RPMI7951 (cell line): ENCODE measurements around the gene PHF24. TPM values are rescaled to one million over a fixed set of nuclear protein-coding genes. Genes with fewer than 3 reads are reported as not detected.
"Not testable (repeated sequence)": the region's sequence is repeated elsewhere in the genome, so short reads cannot be mapped to it uniquely, and the experiment has no call there.

Experiments
- DNase-seq: peaks from one replicate; pipeline ENCODE4 v3.0.0-alpha.2; 2012; ENCODE audit warnings: low read depth
- total RNA-seq: library from RNA; depleted of rRNA; stranded (reverse); fragments of >200 nt; shearing (Covaris generic); gene quantifications from 2 replicates; pipeline ENCODE4 v1.2.3, GENCODE V29; 2014; rRNA removed

The PHF24 gene
- total RNA-seq, 1 experiment from 2014 or later: not detected

DNA sequence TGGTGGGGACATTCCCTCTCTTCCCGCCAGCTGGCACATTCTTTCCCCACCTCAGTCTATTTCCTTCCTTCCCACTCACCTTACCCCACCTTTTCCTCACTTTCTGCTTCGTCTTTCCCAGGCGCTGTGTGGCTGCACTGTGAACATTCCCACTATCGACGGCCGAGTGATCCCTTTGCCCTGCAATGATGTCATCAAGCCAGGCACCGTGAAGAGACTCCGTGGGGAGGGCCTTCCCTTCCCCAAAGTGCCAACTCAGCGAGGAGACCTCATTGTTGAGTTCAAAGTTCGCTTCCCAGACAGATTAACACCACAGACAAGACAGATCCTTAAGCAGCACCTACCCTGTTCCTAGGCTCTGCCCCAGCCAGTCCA, 38.8 kb downstream of the PHF24 start:
- DNase-seq: no peak

DNA sequence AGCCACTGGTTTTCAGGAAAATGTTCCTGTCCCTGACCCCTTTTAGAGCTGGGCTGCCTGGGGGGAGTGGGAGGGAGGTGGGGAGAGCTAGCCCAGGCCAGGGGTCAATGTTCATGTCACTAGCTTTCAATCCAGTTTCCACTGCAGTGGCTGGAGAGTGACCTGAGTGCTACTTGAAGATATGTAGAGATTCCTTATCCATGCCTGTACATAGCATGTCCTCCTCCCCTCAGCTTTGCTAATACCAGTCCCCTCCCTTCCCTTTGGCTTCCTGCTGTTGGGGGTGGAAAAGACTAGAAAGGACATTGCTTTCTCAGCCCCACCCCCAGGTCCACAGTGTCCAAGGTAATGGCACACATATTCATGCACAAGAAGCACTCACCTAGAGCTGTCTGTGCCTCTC, 39.3 kb downstream of the PHF24 start:
- DNase-seq: no peak

DNA sequence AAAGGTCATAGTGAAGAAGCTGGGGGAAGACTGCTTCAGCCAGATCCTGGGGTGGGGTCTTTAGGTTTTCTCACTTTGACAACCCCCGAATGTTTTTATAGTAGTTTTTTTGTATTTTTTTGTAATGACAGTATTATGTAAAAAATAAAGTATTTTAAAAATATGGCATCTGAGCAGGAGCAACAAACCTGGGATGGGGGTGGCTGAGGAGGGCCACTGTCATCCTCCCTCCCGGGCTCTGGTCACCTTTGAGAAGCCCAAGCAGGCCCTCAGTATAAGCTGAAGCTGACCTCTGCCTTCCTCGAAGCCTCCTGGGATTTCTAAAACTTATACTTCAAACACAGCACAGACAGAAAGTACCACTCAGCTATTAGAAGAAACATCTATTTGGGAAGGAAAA, 40.2 kb downstream of the PHF24 start:
- no peak for DNase-seq

DNA sequence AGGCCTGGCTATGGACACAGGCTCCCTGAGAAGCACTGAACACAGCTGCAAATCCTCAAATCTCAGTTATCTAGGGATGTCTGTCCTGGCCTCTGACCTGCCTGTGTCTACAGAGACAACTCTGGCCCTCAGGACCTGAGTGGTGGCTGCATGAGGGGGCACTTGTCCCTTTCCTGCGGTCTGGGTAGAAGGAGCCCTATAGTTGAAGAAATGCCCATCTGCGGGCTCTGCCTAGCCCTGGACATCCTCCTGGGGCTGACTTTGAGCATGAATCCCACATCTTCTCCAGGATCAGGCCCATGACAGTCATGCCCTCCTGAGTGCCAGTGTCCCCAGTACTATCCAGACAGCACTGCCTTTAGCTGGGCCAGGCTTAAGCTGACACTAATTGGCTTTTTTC, 41.5 kb downstream of the PHF24 start:
- DNase-seq: no peak

DNA sequence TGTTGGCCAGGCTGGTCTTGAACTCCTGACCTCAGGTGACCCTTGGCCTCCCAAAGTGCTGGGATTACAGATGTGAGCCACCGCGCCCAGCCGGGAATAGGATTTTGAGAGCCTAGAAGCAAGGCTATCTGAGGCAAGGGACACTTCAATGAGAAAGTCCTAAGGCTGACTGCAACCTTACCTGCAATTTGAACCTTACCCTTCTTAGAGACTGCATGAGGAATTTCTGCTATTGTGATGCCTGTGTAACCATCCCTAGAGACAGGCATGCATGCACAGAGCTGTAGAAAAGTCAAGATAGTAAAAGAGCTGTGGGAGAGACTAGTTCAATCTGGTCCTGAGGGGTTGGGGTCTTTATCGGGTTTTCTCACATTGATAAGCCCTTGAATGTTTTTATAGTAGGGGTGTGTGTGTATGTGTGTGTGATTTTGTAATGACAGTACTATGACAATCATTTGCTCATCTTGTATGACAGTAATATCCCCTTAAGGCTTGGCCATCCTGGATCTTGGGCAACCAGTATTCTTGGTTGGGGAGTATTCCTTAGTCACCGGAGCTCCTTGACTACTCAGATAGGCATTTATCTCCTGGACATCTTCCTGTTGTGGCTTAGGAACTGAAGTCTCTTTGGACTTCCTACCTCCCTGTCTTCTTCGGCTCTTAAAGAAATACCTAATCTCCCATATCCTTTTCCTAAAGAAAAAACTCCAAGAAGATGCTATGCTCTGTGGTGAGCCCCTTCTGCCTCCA, 42.6 kb downstream of the PHF24 start:
- DNase-seq: peak; percentile 77

DNA sequence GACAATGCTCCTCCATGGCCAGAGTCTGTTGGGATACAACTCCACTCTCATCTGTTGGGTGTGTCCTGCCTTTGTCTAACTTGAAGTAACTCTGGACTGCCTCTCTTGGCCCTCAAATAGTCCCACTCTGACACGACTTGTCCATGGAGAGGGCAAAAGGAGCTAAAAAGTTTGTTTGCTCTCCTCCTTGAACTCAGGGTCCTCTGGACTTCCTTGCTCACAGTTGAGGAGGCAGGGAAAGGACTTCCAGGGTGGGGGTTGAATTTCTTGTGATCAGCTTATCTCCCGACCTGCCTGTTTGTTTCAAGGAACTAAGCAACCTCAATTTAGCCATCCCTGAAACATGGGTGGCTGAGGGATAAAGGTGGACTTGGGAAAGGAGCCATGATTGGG, 43.2 kb downstream of the PHF24 start:
- no peak for DNase-seq

DNA sequence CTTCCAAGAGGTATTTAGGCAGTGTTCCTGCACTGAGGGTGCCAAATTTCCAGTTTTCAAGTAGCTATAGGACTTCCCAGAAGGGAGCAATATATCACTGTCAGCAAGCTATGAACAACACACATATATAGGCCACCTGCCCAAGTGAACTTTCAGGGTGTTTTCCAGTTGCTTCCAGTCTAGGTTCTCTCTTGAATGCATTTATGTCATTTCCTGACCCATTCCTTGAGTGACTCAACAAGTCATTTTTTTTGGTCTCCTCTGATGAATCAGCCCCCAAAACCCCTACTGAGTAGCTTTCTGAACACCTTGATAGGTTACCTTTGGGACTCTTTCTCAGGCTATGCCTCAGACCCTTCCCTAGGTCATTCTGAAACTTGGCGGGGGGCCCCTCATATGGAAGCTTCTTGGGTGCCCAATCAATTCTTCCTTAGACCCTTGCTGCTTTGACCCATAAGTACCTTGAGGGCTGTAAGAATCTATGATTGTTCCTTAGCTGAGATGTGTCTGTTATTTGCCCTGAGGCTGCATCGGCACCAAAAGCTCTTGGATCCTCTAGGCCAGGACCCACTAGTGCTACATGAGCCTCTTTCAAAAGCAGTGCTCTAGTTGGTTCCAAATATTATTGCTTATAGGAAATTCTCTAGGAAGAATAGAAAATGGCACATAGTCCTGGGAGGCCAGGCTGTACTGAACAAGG, 43.9 kb downstream of the PHF24 start:
- DNase-seq: peak; percentile 24

DNA sequence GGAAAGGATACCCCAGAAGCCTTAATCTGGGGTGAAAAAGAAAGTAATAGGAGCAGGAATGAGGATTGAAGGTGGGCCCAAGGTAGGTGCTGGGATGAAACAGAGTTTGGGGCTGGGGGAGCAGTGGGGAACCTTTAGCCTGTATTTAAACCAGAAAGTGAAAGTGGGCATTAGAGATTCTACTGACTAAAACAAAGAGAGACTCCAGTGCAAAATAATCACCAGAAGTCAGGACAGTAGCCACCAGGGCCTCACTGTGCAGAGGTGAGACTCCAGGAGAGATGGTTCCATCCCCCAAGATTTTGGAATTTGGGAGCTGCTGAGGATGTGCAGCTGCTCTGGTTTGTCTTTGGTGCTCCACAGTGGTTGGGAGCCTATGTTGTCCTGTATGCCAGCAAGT, 44.5 kb downstream of the PHF24 start:
- no peak for DNase-seq

DNA sequence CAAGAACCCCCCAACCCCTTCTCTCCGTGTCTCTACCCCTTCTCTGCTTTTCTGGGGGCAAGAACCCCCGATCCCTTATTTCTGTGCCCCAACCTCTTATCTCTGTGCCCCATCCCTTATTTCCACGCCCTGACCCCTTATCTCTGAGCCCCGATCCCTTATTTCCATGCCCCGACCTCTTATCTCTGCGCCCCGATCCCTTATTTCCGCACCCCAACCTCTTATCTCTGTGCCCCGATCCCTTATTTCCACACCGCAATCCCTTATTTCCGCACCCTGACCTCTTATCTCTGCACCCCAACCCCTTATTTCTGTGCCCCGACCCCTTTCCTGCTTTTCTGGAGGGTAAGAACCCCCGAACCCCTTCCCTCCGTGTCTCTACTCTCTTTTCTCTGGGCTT, 46.2 kb downstream of the PHF24 start:
- DNase-seq: not testable (repeated sequence)

DNA sequence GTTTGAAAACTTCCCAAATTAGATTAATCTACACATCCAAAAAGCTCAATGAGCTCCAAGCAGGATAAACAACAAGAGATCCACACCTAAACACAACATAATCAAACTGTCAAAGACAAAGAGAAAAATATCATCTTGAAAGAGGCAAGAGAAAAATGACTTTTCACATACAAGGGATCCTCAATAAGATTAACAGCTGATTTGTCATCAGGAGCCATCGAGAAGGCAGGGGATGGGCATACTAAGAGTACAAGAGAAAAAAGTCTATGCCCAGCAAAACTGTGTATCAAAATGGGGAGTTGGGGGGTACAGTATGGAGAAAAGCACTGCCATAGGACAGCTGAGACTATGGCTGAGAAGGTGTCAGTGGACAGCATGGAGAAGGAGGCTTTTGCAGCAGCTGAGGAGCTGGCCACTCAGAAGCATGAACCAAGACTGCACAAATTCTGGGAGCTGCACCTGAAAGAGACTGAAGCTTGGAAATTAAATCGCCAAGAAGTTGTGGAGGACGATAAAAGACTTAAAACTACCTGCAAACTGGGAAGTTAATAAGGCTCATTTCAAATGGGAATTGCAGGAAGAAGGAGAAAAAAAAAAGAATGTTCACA, 52.4 kb downstream of the PHF24 start:
- no peak for DNase-seq

DNA sequence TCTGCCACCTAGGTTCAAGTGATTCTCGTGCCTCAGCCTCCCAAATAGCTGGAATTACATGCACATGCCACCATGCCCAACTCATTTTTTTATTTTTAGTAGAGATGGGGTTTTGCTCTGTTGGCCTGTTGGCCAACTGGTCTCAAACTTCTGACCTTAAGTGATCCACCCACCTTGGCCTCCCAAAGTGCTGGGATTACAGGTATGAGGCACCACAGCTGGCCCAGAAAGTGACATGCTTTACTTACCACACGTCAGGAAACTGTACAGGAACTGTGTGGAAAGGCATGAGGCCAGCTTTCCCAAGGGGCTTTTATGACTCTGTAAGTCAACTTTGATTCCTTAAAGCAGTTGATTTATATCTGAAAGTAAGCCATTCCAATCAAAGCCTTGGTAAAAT, 56.4 kb downstream of the PHF24 start:
- no peak for DNase-seq

DNA sequence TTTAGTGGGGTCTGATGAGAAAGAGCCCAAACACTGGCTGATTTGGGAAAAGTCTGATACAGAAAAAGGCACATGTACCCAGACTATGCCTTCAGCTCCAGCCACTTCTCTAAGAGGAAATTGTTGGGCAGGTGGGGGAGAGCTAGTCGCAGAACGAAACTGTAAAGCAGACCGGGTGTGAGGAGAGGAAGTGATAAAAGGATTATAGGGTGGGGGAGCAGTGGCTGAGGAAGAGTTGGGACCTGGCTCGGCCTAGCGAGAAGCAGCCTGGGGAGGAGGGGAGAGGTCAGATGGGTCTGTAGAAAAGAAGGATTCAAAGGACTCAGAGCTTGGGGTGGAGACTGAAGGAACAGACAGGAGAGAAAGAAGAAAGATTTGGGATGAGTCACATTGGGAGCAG, 65.4 kb downstream of the PHF24 start:
- DNase-seq: not testable (repeated sequence)

DNA sequence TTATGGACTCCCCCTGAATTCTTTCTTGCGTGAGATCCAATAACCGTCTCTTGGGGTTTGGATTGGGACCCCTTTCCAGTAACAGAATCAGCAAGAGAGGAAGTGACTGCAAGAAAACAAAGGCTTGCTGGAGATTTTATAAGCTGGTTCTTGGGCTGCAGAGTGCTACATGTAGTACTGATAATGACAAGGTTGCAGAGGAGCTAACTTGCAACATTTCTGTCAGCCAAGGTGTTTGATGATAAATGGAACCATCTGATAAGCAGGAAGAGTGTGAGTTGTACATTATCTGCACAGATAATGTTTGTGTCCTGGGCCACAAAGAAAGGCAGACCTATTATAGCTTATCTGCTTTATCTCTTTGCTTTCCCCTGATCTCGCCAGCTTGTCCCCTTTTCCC, 68.6 kb downstream of the PHF24 start:
- DNase-seq: no peak

DNA sequence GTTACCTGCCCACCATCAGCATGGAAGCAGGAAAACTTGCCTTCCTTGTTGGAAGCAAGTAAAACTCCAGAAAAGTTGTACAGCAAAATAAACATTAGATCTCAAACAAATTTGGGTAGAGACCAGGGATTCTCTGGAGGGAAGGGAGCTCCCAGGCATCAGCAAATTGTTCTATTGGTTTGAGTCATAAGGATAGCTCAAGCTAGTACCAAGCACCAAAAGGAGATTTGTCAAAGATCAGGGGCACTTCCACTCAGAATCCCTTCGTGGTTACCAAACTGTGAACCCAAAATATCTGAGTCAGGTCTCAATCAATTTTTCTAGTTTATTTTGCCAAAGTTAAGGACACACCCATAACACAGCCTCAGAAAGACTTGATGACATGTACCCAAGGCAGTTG, 69.3 kb downstream of the PHF24 start:
- no peak for DNase-seq

DNA sequence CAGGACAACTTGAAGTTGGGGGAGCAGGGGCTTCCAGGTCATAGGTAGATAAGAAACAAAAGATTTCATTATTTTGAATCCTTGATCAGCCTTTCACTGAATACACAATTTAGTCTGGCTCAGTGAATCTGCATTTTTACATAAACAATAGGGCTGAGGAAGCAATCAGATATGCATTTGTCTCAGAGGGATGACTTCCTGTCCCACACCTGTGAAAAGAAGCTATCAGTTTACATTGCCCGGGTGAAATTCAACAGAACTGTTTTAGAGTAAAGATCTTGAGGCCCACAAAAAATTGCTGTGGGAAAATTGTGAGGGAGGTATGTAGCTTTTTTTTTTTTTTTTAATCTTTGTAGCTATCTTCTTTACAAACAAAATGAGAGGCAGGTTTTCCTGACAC, 69.8 kb downstream of the PHF24 start:
- DNase-seq: no peak

DNA sequence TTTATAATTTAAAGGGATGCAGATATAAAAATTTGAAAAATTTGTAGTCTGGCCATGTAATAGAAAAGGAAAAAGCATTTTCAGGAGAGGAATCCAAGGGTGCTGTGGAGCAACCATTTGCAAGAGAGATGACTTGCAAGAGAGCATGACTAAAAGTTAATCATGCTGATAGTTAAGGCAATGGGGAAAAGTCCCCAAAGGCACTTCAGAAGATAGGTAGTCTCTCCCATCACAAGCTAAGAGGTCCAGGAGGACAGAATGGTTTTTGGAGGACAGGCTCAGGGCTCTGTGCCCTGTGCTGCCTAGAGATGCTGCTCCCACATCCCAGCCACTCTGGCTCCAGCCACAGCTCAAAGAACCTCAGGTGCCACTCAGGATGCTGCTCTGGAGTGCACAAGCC, 70.3 kb downstream of the PHF24 start:
- DNase-seq: no peak

DNA sequence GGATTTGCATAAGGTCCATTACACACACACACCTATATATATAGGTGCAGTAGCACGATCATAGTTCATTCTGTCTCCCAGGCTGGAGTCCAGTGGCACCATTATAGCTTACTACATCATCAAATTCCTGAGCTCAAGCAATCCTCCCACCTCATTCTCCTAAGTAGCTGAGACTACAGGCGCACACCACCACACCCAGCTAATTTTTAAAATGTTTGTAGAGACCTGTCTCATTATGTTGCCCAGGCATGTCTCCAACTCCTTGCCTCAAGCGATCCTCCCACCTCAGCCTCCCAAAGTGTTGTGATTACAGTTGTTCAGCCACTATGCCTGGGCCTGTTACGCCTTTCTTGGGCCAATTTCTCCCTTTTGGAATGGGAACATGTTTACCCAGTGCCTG, 71.2 kb downstream of the PHF24 start:
- DNase-seq: no peak

DNA sequence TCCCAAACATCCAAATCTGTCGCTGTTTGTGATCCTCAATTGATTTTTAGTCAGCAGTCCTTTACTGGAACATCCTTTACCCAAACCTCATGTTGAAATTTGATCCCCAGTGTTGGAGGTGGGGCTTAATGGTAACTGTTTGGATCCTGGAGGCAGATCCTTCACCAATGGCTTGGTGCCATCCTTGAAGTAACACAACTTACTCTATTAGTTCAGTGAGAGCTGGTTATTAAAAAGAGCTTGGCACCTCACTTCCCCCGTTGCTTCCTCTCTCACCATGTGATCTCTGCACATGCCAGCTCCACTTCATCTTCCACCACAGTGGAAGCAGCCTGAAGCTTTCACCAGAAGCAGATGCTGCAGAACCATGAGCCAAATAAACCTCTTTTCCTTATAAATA, 71.8 kb downstream of the PHF24 start:
- DNase-seq: no peak

Other genes with a start within 250 kb of the PHF24 start
- gene CCL21, start 248.1 kb upstream of the PHF24 start, total RNA-seq: not detected in 2 replicates
- 14.8 and 19.7 TPM in 2 replicates for gene DNAJB5, start 31.5 kb downstream of the PHF24 start, total RNA-seq
- 260 and 306 TPM in 2 replicates for gene VCP, start 114.3 kb downstream of the PHF24 start, total RNA-seq
- 28.2 and 32.6 TPM in 2 replicates for gene FANCG, start 121.7 kb downstream of the PHF24 start, total RNA-seq
- gene PIGO, start 138.3 kb downstream of the PHF24 start, total RNA-seq: 16.6 and 19.1 TPM in 2 replicates
- 136 and 152 TPM in 2 replicates for gene STOML2, start 144.8 kb downstream of the PHF24 start, total RNA-seq
- 16.6 and 17.5 TPM in 2 replicates for gene ATOSB, start 157.6 kb downstream of the PHF24 start, total RNA-seq
- 9.6 and 12.8 TPM in 2 replicates for gene UNC13B, start 203.7 kb downstream of the PHF24 start, total RNA-seq